GM21515 (cell line): ENCODE data around the gene SHMT2.

ENCODE experiments used
- ATAC-seq: cut with Tn5 transposase; IDR thresholded peaks from one replicate; pipeline ENCODE4 v1.9.1; 2021; ENCODE audit not compliant: unreplicated experiment

Gene SHMT2

GRCh38 chr12:57229634-57230380 lies at the start of gene SHMT2:
Gene SHMT2 (plus strand): TSS chr12:57229711. CDS start chr12:57229779, 68 bp downstream.
- ATAC-seq = peak; percentile 61

GRCh38 chr12:57180321-57180989 lies 49.1 kb upstream of the SHMT2 start:
- no peak for ATAC-seq

- ATAC-seq = no peak
These were observed 48.4 kb upstream of the SHMT2 start for GRCh38 chr12:57181072-57181471.

- no peak for ATAC-seq
These were observed 47.9 kb upstream of the SHMT2 start for GRCh38 chr12:57181561-57182155.

- ATAC-seq = peak; percentile 82
These were observed 46.5 kb upstream of the SHMT2 start for GRCh38 chr12:57182918-57183575.

GRCh38 chr12:57183939-57184725 lies 45.4 kb upstream of the SHMT2 start:
- ATAC-seq = no peak

GRCh38 chr12:57185403-57185802 lies 44.1 kb upstream of the SHMT2 start:
- ATAC-seq = no peak

- no peak for ATAC-seq
These were observed 43.5 kb upstream of the SHMT2 start for GRCh38 chr12:57185906-57186508.

GRCh38 chr12:57187222-57188089 lies 42.1 kb upstream of the SHMT2 start:
- ATAC-seq = no peak

GRCh38 chr12:57188090-57188425 lies 41.5 kb upstream of the SHMT2 start:
- no peak for ATAC-seq

GRCh38 chr12:57190037-57190436 lies 39.5 kb upstream of the SHMT2 start:
- ATAC-seq = no peak

GRCh38 chr12:57190821-57191220 lies 38.7 kb upstream of the SHMT2 start:
- no peak for ATAC-seq

- no peak for ATAC-seq
These were observed 38.1 kb upstream of the SHMT2 start for GRCh38 chr12:57191410-57191809.

- no peak for ATAC-seq
These were observed 36.6 kb upstream of the SHMT2 start for GRCh38 chr12:57192920-57193319.

- no peak for ATAC-seq
These were observed 35.7 kb upstream of the SHMT2 start for GRCh38 chr12:57193706-57194245.

GRCh38 chr12:57194253-57194652 lies 35.3 kb upstream of the SHMT2 start:
- ATAC-seq = no peak

- ATAC-seq = no peak
These were observed 34.3 kb upstream of the SHMT2 start for GRCh38 chr12:57195186-57195585.

GRCh38 chr12:57195611-57196371 lies 33.7 kb upstream of the SHMT2 start:
- ATAC-seq = no peak

- ATAC-seq = no peak
These were observed 33.1 kb upstream of the SHMT2 start for GRCh38 chr12:57196439-57196838.
